H1 (cell line): ENCODE results near the gene SMARCA4. TPM values are rescaled to one million over a fixed set of nuclear protein-coding genes. Genes with fewer than 3 reads are reported as not detected.

Experiments used
- TEAD4 ChIP-seq: IDR thresholded peaks from 2 replicates; pipeline ENCODE4 v1.6.1; 2012; ENCODE audit warnings: low read depth, low read length, inconsistent platforms, mixed read lengths
- polyA plus RNA-seq, 7 experiments: library from polyadenylated mRNA; depleted of rRNA in 3 of 7; stranded (reverse) in 5 of 7; unstranded in 2 of 7; fragments of >200 nt in 5 of 7; fragments of 200-250 nt in 2 of 7; gene quantifications; 1 replicate in 5 of 7; 2 replicates in 1 of 7; 4 replicates in 1 of 7; pipeline versions ENCODE4 v1.2.1 to v1.2.3, GENCODE V29; 2011 to 2013; ENCODE audit warnings: missing spikeins in 2 of 7, mixed read lengths in 2 of 7
- total RNA-seq: library from RNA; stranded (reverse); fragmentation: NEBNext Ultra II Directional; extraction: Animal tissue kit (Norgen Biotek cat#: 25700); gene quantifications from 2 replicates; pipeline ENCODE4 v1.2.1, GENCODE V29; 2021

Gene SMARCA4
- total and polyA plus RNA-seq, 2 of the 8 experiments (the other 6 are each of a cell fraction or from before 2014, with no cell fraction given): 86.4 to 263 TPM

DNA sequence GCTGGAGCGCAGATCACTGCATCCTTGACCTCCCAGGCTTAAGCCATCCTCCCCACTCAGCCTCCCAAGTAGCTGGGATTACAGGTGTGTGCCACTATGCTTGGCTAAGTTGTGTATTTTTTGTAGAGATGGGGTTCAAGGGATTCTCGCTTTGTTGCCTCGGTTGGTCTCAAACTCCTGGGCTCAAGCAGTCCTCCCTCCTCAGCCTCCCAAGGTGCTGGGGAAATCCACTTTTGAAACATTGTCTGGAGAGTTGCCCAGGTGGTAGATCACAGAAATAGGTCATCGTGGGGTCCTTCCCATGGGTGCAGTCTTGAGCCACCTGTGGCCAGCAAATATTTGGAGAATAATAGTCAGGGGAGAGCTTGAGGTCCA lies 133.7 kb downstream of the SMARCA4 start (continued):
- TF ChIP-seq TEAD4: no peak
